Neural progenitor cell (in vitro differentiated cells): ENCODE measurements around the gene TRIM40. TPM values are rescaled to one million over a fixed set of nuclear protein-coding genes. Genes with fewer than 3 reads are reported as not detected.

Source experiments
- DNase-seq: peaks from one replicate; pipeline ENCODE4 v3.0.0-alpha.2; 2016; ENCODE audit warnings: low spot score
- H2AFZ ChIP-seq: fragments of 200-600 bp; sonication (generic); replicated peaks from 2 replicates; pipeline ENCODE4 v1.6.1; 2016; ENCODE audit warnings: antibody characterized with exemption
- H3F3A ChIP-seq: fragments of 200-600 bp; sonication (generic); 2 replicates; pipeline ENCODE4 v1.6.1; 2016; ENCODE audit warnings: antibody characterized with exemption, low read depth
- H3K27ac ChIP-seq: fragments of 200-600 bp; sonication (generic); 2 replicates; pipeline ENCODE4 v1.5.1; 2016; ENCODE audit warnings: mild to moderate bottlenecking
- H3K27me3 ChIP-seq: fragments of 200-600 bp; sonication (generic); 2 replicates; pipeline ENCODE4 v1.6.1; 2016; ENCODE audit warnings: mild to moderate bottlenecking, moderate library complexity
- H3K36me3 ChIP-seq: fragments of 200-600 bp; sonication (generic); 2 replicates; pipeline ENCODE4 v1.5.1; 2016
- H3K4me1 ChIP-seq: fragments of 200-600 bp; sonication (generic); 2 replicates; pipeline ENCODE4 v1.6.1; 2016; ENCODE audit warnings: mixed run types
- H3K4me2 ChIP-seq: fragments of 200-600 bp; sonication (generic); 2 replicates; pipeline ENCODE4 v1.6.1; 2016
- H3K4me3 ChIP-seq: fragments of 200-600 bp; sonication (generic); 2 replicates; pipeline ENCODE4 v1.5.1; 2016
- H3K79me2 ChIP-seq: fragments of 200-600 bp; sonication (generic); 2 replicates; pipeline ENCODE4 v1.6.1; 2016; ENCODE audit warnings: low read depth
- H3K9ac ChIP-seq: fragments of 200-600 bp; sonication (generic); 2 replicates; pipeline ENCODE4 v1.6.1; 2016
- H3K9me3 ChIP-seq: fragments of 200-600 bp; sonication (generic); 2 replicates; pipeline ENCODE4 v1.5.1; 2016; ENCODE audit warnings: low read depth
- H4K20me1 ChIP-seq: fragments of 200-600 bp; sonication (generic); 2 replicates; pipeline ENCODE4 v1.6.1; 2016; ENCODE audit warnings: low read depth
- H3K27ac Mint-ChIP-seq: 3 replicates; pipeline ENCODE4 v1.8.0; 2021; ENCODE audit warnings: mixed read lengths
- H3K27me3 Mint-ChIP-seq: 2 replicates; pipeline ENCODE4 v1.8.0; 2022; ENCODE audit warnings: low read depth, mild to moderate bottlenecking, inconsistent platforms, moderate library complexity, mixed read lengths; ENCODE audit not compliant: insufficient read depth
- H3K36me3 Mint-ChIP-seq: 3 replicates; pipeline ENCODE4 v1.8.0; 2021; ENCODE audit warnings: mixed read lengths
- H3K4me1 Mint-ChIP-seq: 3 replicates; pipeline ENCODE4 v1.8.0; 2021; ENCODE audit warnings: mixed read lengths
- H3K4me3 Mint-ChIP-seq: 3 replicates; pipeline ENCODE4 v1.8.0; 2021; ENCODE audit warnings: mild to moderate bottlenecking, moderate library complexity, mixed read lengths
- H3K9me3 Mint-ChIP-seq: 3 replicates; pipeline ENCODE4 v1.8.0; 2020; ENCODE audit warnings: mixed read lengths
- CTCF ChIP-seq: fragments of 200-600 bp; sonication (generic); IDR thresholded peaks from 2 replicates; pipeline ENCODE4 v1.5.1; 2017; ENCODE audit warnings: antibody characterized with exemption, mild to moderate bottlenecking
- EZH2 ChIP-seq: fragments of 200-600 bp; sonication (generic); IDR thresholded peaks from 2 replicates; pipeline ENCODE4 v1.6.1; 2017; ENCODE audit warnings: antibody characterized with exemption, mild to moderate bottlenecking, moderate library complexity
- EZH2phosphoT487 ChIP-seq: fragments of 200-600 bp; sonication (generic); IDR thresholded peaks from 2 replicates; pipeline ENCODE4 v1.6.1; 2017; ENCODE audit warnings: antibody characterized with exemption
- total RNA-seq: library from RNA; depleted of rRNA; stranded (reverse); fragments of >200 nt; gene quantifications from 2 replicates; pipeline ENCODE4 v1.2.3, GENCODE V29; 2015; ENCODE audit warnings: low replicate concordance

The TRIM40 gene
- total RNA-seq, 1 donor from 2014 or later, result not detected

GRCh38 chr6:30171677-30172471, 35.9 kb downstream of the TRIM40 start:
- H3K4me3 ChIP-seq, result peak overlapping the region; percentile 44
- H4K20me1 ChIP-seq, result peaks cover 3% of the 10 kb centered on the region
- H2AFZ ChIP-seq, result peak overlapping the region; percentile 90
- peak overlapping the region; percentile 91 for H3K4me2 ChIP-seq
- H3K9me3 Mint-ChIP-seq, result no peaks in the 10 kb centered on the region
- H3K27me3 Mint-ChIP-seq, result peaks cover 18% of the 10 kb centered on the region
- no peaks in the 10 kb centered on the region for H3K4me1 Mint-ChIP-seq
- H3K27me3 ChIP-seq, result peaks cover 100% of the 10 kb centered on the region
- H3K27ac Mint-ChIP-seq, result no peak overlapping the region
- H3K36me3 ChIP-seq, result no peaks in the 10 kb centered on the region
- H3K79me2 ChIP-seq, result no peaks in the 10 kb centered on the region
- no peak overlapping the region for H3K4me3 Mint-ChIP-seq
- no peak overlapping the region for H3K9ac ChIP-seq
- peak; percentile 79 for DNase-seq
- H3K4me1 ChIP-seq, result peaks cover 4% of the 10 kb centered on the region
- H3F3A ChIP-seq, result peaks cover 12% of the 10 kb centered on the region
- no peak overlapping the region for H3K27ac ChIP-seq
- H3K36me3 Mint-ChIP-seq, result no peaks in the 10 kb centered on the region
- H3K9me3 ChIP-seq, result no peaks in the 10 kb centered on the region
- TF ChIP-seq EZH2phosphoT487 (peak; percentile 52), CTCF (peak; percentile 40), EZH2 (peak; percentile 74)

- peaks cover 18% of the 10 kb centered on the region for H3K27me3 Mint-ChIP-seq
Observed at GRCh38 chr6:30172681-30173080, 36.7 kb downstream of the TRIM40 start.

GRCh38 chr6:30175765-30176164, 39.8 kb downstream of the TRIM40 start:
- Histone ChIP-seq H3F3A (peaks cover 6% of the 10 kb centered on the region), H3K27me3 (peaks cover 75% of the 10 kb centered on the region), H3K36me3 (no peaks in the 10 kb centered on the region), H3K4me3 (no peak overlapping the region), H3K4me1 (peaks cover 4% of the 10 kb centered on the region), H2AFZ (no peak overlapping the region), H3K27ac (no peak overlapping the region), H4K20me1 (peaks cover 3% of the 10 kb centered on the region), H3K4me2 (no peak overlapping the region), H3K9me3 (peaks cover 8% of the 10 kb centered on the region), H3K79me2 (no peaks in the 10 kb centered on the region), H3K9ac (no peak overlapping the region)
- TF ChIP-seq CTCF, result no peak
- TF ChIP-seq EZH2, result no peak
- no peak for TF ChIP-seq EZH2phosphoT487
- DNase-seq, result no peak
- peaks cover 7% of the 10 kb centered on the region for H3K27me3 Mint-ChIP-seq
- H3K9me3 Mint-ChIP-seq, result peaks cover 8% of the 10 kb centered on the region
- peaks cover under 1% of the 10 kb centered on the region for H3K36me3 Mint-ChIP-seq
- H3K4me3 Mint-ChIP-seq, result no peak overlapping the region
- H3K27ac Mint-ChIP-seq, result no peak overlapping the region
- H3K4me1 Mint-ChIP-seq, result no peaks in the 10 kb centered on the region

More at GRCh38 chr6:30172681-30173080, 36.7 kb downstream of the TRIM40 start:
- Histone ChIP-seq H3K9ac (no peak overlapping the region), H3F3A (peaks cover 12% of the 10 kb centered on the region), H4K20me1 (peaks cover 3% of the 10 kb centered on the region), H3K4me1 (peaks cover 4% of the 10 kb centered on the region), H3K4me3 (no peak overlapping the region), H3K27ac (no peak overlapping the region), H3K9me3 (no peaks in the 10 kb centered on the region), H3K27me3 (peaks cover 100% of the 10 kb centered on the region), H3K4me2 (peak overlapping the region; percentile 91), H3K36me3 (no peaks in the 10 kb centered on the region), H3K79me2 (no peaks in the 10 kb centered on the region), H2AFZ (no peak overlapping the region)
- Mint-ChIP-seq H3K9me3 (no peaks in the 10 kb centered on the region), H3K4me3 (no peak overlapping the region), H3K36me3 (no peaks in the 10 kb centered on the region), H3K4me1 (no peaks in the 10 kb centered on the region), H3K27ac (no peak overlapping the region)
- no peak for DNase-seq
- no peak for TF ChIP-seq EZH2
- TF ChIP-seq EZH2phosphoT487, result no peak
- TF ChIP-seq CTCF, result no peak
